ENCODE measurements around the gene BIN1. TPM values are rescaled to one million over a fixed set of nuclear protein-coding genes. Genes with fewer than 3 reads are reported as not detected.

Gene BIN1
- polyA plus RNA-seq, 1 experiment, result 37.6 TPM

DNA sequence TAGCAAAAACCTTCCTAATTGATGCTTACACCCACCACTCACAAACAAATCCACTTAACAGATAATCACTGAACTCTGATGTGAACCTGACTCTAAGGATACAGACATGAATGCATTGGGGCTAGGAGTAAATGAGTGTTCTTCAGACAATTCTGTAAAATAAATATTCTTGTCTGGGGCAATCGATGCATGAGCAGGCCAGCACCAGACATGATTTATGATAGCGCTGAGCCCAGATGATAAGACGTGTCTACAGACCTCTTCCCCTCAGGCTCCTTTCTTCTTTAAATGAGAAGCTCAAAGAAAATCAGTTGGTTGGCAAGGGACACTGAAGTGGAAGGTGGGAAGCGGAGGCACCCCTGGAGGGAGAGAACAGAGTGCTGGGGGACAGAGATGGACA, 27.3 kb upstream of the BIN1 start:
- TF ChIP-seq, protein P1, sequence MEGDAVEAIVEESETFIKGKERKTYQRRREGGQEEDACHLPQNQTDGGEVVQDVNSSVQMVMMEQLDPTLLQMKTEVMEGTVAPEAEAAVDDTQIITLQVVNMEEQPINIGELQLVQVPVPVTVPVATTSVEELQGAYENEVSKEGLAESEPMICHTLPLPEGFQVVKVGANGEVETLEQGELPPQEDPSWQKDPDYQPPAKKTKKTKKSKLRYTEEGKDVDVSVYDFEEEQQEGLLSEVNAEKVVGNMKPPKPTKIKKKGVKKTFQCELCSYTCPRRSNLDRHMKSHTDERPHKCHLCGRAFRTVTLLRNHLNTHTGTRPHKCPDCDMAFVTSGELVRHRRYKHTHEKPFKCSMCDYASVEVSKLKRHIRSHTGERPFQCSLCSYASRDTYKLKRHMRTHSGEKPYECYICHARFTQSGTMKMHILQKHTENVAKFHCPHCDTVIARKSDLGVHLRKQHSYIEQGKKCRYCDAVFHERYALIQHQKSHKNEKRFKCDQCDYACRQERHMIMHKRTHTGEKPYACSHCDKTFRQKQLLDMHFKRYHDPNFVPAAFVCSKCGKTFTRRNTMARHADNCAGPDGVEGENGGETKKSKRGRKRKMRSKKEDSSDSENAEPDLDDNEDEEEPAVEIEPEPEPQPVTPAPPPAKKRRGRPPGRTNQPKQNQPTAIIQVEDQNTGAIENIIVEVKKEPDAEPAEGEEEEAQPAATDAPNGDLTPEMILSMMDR (IDR thresholded peaks at IDR 0.05; ENCODE audit: insufficient read depth, low read depth, low read length), result no peak
- CTCF ChIA-PET, result no interaction called here
- POLR2A ChIA-PET, result no interaction called here
- Histone ChIP-seq H3K4me3 (ENCODE audit: low read depth, low read length) (no peak overlapping the region), H3K27me3 (ENCODE audit: control insufficient read depth, insufficient read depth, low read length) (no peaks in the 10 kb centered on the region), H3K36me3 (ENCODE audit: control insufficient read depth, insufficient read depth, low read length) (no peaks in the 10 kb centered on the region)
- no peak for DNase-seq (ENCODE audit: low read depth)

DNA sequence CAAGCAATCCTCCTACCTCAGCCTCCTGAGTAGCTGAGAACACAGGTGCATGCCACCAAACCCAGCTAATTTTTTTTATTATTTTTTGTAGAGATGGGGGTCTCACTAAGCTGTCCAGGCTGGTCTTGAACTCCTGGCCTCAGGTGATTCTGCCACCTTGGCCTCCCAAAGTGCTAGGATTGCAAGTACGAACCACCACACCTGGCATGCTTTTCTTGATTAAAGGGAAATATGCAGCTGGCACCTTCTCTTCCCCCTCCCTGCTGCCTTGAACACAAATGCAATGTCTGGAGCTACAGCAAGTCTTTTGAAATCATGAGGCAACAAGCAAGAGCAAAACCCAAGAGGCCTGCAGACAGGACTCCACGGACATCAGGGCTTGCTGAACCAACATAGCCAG, 26.8 kb upstream of the BIN1 start:
- CTCF ChIA-PET, result interaction anchor here (1.6 kb wide), 1 partner anchor 42 kb away, joined by 4 read pairs; no protein-coding TSS in a partner anchor

DNA sequence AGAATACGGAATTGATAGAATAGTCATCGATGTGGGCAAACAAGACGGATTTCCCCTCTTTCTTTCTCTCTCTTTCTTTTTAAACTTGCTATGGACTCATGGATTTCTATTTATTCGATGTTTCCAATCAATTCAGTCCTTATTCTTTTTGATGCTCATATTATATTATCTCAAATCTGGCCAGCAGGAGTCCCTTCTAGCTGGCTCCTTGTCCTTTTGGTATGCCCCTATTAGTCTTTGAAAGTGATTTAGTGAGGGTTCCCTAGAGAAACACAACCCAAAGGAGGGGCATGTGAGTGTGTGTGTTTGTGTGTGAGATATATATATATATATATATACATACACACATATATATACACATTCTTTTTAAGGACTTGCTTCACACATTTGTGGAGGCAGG, 23.5 kb upstream of the BIN1 start:
- ChIA-PET POLR2A (no interaction called here), CTCF (interaction anchor here (0.7 to 3.0 kb wide), 3 partner anchors 9 to 13 kb away, joined by 3 to 9 read pairs (median 3); no protein-coding TSS in a partner anchor)
- TF ChIP-seq, protein P1 (IDR thresholded peaks at IDR 0.05; ENCODE audit: insufficient read depth, low read depth, low read length), result no peak
- DNase-seq (ENCODE audit: low read depth), result no peak
- Histone ChIP-seq H3K27me3 (ENCODE audit: control insufficient read depth, insufficient read depth, low read length) (no peaks in the 10 kb centered on the region; the same call in 1 of the 2 replicates), H3K4me3 (ENCODE audit: low read depth, low read length) (no peak overlapping the region), H3K36me3 (ENCODE audit: control insufficient read depth, insufficient read depth, low read length) (no peaks in the 10 kb centered on the region)

More for the DNA sequence above, 26.8 kb upstream of the BIN1 start:
- Histone ChIP-seq H3K4me3 (ENCODE audit: low read depth, low read length) (no peak overlapping the region), H3K36me3 (ENCODE audit: control insufficient read depth, insufficient read depth, low read length) (no peaks in the 10 kb centered on the region), H3K27me3 (ENCODE audit: control insufficient read depth, insufficient read depth, low read length) (no peaks in the 10 kb centered on the region)
- TF ChIP-seq, protein P1 (IDR thresholded peaks at IDR 0.05; ENCODE audit: insufficient read depth, low read depth, low read length), result no peak
- POLR2A ChIA-PET, result no interaction called here
- DNase-seq (ENCODE audit: low read depth), result no peak

DNA sequence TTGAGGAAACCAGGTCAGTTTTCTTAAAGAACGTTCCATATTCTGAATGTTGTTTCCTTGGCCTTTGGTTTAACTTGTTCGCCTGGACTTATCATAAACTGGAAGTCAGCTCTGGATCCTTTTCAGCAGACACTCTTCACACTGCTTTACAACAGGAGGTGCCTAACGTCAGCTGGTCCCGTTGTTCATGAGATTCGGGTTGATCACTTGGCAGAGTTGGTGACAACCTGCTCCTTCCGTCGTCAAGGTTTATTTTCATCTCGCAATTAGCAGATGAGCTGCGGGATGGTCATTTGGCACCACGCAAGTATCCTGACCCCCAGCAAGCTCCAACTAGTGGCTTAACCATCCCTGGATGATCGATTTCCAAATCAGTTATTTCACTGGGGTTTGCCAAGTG, 23.0 kb upstream of the BIN1 start:
- ChIA-PET POLR2A (no interaction called here), CTCF (interaction anchor here (0.7 to 3.0 kb wide), 3 partner anchors 8 to 13 kb away, joined by 3 to 9 read pairs (median 3); no protein-coding TSS in a partner anchor)
- Histone ChIP-seq H3K27me3 (ENCODE audit: control insufficient read depth, insufficient read depth, low read length) (no peaks in the 10 kb centered on the region; the same call in 1 of the 2 replicates), H3K4me3 (ENCODE audit: low read depth, low read length) (no peak overlapping the region), H3K36me3 (ENCODE audit: control insufficient read depth, insufficient read depth, low read length) (no peaks in the 10 kb centered on the region)
- TF ChIP-seq, protein P1 (IDR thresholded peaks at IDR 0.05; ENCODE audit: insufficient read depth, low read depth, low read length), result no peak
- DNase-seq (ENCODE audit: low read depth), result no peak

DNA sequence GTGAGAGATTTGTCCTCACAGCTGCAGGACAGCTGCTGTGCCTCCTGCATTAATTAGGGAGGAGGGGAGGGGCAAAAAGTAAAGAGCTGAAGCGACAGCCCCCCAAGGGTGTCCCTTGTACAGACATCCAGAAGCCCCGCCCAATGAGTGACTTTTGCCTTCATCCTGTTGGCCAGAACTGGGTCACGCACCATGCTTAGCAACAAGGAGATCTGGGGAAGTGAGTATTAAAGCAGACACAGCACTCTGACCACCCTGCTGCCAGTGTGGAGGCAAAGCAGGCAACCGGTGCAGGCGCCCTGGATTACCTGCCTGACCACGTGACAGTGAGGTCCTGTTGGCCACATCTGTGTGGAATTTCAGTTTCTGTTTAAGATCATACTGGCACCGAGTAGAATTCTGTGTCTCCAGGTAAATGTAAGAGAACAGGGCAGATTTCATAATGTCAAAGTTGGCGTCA, 21.5 kb upstream of the BIN1 start:
- POLR2A ChIA-PET, result no interaction called here

More for the DNA sequence above, 21.5 kb upstream of the BIN1 start:
- TF ChIP-seq, protein P1 (IDR thresholded peaks at IDR 0.05; ENCODE audit: insufficient read depth, low read depth, low read length), result no peak
- Histone ChIP-seq H3K36me3 (ENCODE audit: control insufficient read depth, insufficient read depth, low read length) (no peaks in the 10 kb centered on the region), H3K27me3 (ENCODE audit: control insufficient read depth, insufficient read depth, low read length) (no peaks in the 10 kb centered on the region; the same call in 1 of the 2 replicates), H3K4me3 (ENCODE audit: low read depth, low read length) (no peak overlapping the region)
- no peak for DNase-seq (ENCODE audit: low read depth)
- CTCF ChIA-PET, result no interaction called here
